Heart left ventricle (tissue), 13 donors: ENCODE results near the gene INHBC.

ENCODE experiments used
- CTCF ChIP-seq, 12 donors: fragments of 200-600 bp; sonication (generic) in 4 of 12; IDR thresholded peaks; one replicate each; pipeline versions ENCODE4 v1.5.0 to v1.8.0; 2018 to 2022; ENCODE audit warnings: antibody characterized with exemption in 12 of 12, mild to moderate bottlenecking in 5 of 12
- POLR2A ChIP-seq, 2 donors: fragments of 450-650 bp; IDR thresholded peaks; one replicate each; pipeline ENCODE4 v1.6.1; 2017; ENCODE audit warnings: antibody characterized with exemption in 2 of 2, mild to moderate bottlenecking in 2 of 2, moderate library complexity in 2 of 2
- donor health status: ischemic (EF 13 %, LVEDD 7.1; RV severe dilation, severe dysfunction).
- donor health status: DM: no; HTN: yes; CAD: no.
- donor health status: DM: no; HTN: no; CAD: no.
- donor health status: ischemic (EF 25% LVEDD 6.9; RV normal size, moderate dysfunction).
- donor health status: ischemic (EF 25% LVEDD 5.7; RV mildly dilated, moderate dysfunction).
- donor health status: ischemic (EF 35%, LVEDD 5.7; RV mildly dilated, moderate dysfunction).
- donor health status: nonischemic (EF 11% LVEDD 7.7; RV severe dilation, severe dysfunction).
- donor health status: DM: yes; HTN: yes; CAD: no.
- donor health status: PGD.
- donor health status: ischemic (EF 29% LVEDD 5.4; RV normal size, mild dysfunction).
- donor health status: nonischemic (EF 23%, LVEDD 6.1; RV moderate dilation, normal function).

- TF ChIP-seq POLR2A (IDR thresholded peaks at IDR 0.05) (no peak), CTCF (IDR thresholded peaks at IDR 0.05) (no peak)
Measured at GRCh38 chr12:57477710-57478681, 43.4 kb downstream of the INHBC start.
